Loucy (cell line): ENCODE data around the gene NDUFAF3.

ENCODE experiments used
- H2AFZ ChIP-seq: fragments of 200-600 bp; sonication (generic); 2 replicates; pipeline ENCODE4 v1.6.0; 2016; ENCODE audit warnings: antibody characterized with exemption, mild to moderate bottlenecking, low read length, moderate library complexity
- H3F3A ChIP-seq: fragments of 200-600 bp; 2 replicates; pipeline ENCODE4 v1.6.0; 2016; ENCODE audit warnings: antibody characterized with exemption, low read depth, mild to moderate bottlenecking
- H3K27me3 ChIP-seq: fragments of 200-600 bp; sonication (generic); 2 replicates; pipeline ENCODE4 v1.6.1; 2014; ENCODE audit warnings: low read length, mild to moderate bottlenecking; ENCODE audit not compliant: insufficient read depth, poor library complexity, severe bottlenecking
- H3K36me3 ChIP-seq: fragments of 200-600 bp; sonication (generic); 2 replicates; pipeline ENCODE4 v1.6.1; 2016; ENCODE audit warnings: low read length; ENCODE audit not compliant: insufficient read depth
- H3K4me1 ChIP-seq: fragments of 200-600 bp; sonication (generic); 2 replicates; pipeline ENCODE4 v1.5.1; 2014; ENCODE audit warnings: low read length, mild to moderate bottlenecking; ENCODE audit not compliant: insufficient read depth, poor library complexity, severe bottlenecking
- H3K4me2 ChIP-seq: fragments of 200-600 bp; sonication (generic); 2 replicates; pipeline ENCODE4 v1.6.0; 2014; ENCODE audit warnings: antibody characterized with exemption, low read length, low read depth, mild to moderate bottlenecking; ENCODE audit not compliant: poor library complexity, severe bottlenecking
- H3K4me3 ChIP-seq: fragments of 200-600 bp; sonication (generic); 2 replicates; pipeline ENCODE4 v1.5.1; 2014; ENCODE audit warnings: low read length, mild to moderate bottlenecking, mixed read lengths; ENCODE audit not compliant: poor library complexity, severe bottlenecking
- H3K79me2 ChIP-seq: fragments of 200-600 bp; sonication (generic); 2 replicates; pipeline ENCODE4 v1.6.1; 2014; ENCODE audit warnings: low read length; ENCODE audit not compliant: insufficient read depth
- H3K9ac ChIP-seq: fragments of 200-600 bp; sonication (generic); 2 replicates; pipeline ENCODE4 v1.6.0; 2014; ENCODE audit warnings: mild to moderate bottlenecking, low read depth, low read length, moderate library complexity; ENCODE audit not compliant: poor library complexity, severe bottlenecking
- H3K9me2 ChIP-seq: fragments of 200-600 bp; sonication (generic); replicated peaks from 2 replicates; pipeline ENCODE4 v1.6.1; 2016; ENCODE audit warnings: low read depth, low read length, mixed read lengths
- H3K9me3 ChIP-seq: fragments of 200-600 bp; sonication (generic); 2 replicates; pipeline ENCODE4 v1.6.1; 2014; ENCODE audit warnings: mild to moderate bottlenecking, antibody characterized with exemption, low read length, low read depth; ENCODE audit not compliant: insufficient read depth
- H4K20me1 ChIP-seq: fragments of 200-600 bp; sonication (generic); 2 replicates; pipeline ENCODE4 v1.6.0; 2014; ENCODE audit warnings: antibody characterized with exemption, low read length, mild to moderate bottlenecking; ENCODE audit not compliant: insufficient read depth, poor library complexity, severe bottlenecking
- EZH2phosphoT487 ChIP-seq: fragments of 200-600 bp; IDR thresholded peaks from 2 replicates; pipeline ENCODE4 v1.6.1; 2018; ENCODE audit warnings: antibody characterized with exemption, mild to moderate bottlenecking, moderate library complexity, borderline replicate concordance
- TF ChIP-seq, protein P1 (sequence below): fragments of 200-600 bp; sonication (generic); conservative IDR thresholded peaks from 2 replicates; pipeline ENCODE4 v1.5.1; 2014; ENCODE audit warnings: mild to moderate bottlenecking, antibody characterized with exemption, low read length

NDUFAF3 gene

DNA sequence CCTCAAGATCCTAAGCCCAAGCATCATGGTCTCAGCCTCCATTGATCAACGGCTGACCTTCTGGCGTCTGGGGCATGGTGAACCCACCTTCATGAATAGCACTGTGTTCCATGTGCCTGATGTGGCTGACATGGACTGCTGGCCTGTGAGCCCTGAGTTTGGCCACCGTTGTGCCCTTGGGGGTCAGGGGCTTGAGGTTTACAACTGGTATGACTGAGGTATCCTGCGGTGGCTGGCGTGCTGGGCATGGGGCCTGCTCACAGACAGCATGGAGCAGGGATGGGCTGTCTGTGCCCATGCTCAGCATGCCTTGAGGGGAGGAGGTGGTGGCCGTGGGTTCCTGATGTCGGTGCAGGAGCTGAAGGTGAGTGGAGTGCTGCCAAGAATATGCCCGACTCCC lies 6.8 kb upstream of the NDUFAF3 start:
- H3K4me1 ChIP-seq, result peaks cover 15% of the 10 kb centered on the region
- peaks cover 66% of the 10 kb centered on the region for H3K79me2 ChIP-seq
- TF ChIP-seq, protein P1, sequence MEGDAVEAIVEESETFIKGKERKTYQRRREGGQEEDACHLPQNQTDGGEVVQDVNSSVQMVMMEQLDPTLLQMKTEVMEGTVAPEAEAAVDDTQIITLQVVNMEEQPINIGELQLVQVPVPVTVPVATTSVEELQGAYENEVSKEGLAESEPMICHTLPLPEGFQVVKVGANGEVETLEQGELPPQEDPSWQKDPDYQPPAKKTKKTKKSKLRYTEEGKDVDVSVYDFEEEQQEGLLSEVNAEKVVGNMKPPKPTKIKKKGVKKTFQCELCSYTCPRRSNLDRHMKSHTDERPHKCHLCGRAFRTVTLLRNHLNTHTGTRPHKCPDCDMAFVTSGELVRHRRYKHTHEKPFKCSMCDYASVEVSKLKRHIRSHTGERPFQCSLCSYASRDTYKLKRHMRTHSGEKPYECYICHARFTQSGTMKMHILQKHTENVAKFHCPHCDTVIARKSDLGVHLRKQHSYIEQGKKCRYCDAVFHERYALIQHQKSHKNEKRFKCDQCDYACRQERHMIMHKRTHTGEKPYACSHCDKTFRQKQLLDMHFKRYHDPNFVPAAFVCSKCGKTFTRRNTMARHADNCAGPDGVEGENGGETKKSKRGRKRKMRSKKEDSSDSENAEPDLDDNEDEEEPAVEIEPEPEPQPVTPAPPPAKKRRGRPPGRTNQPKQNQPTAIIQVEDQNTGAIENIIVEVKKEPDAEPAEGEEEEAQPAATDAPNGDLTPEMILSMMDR, result no peak
- no peak for TF ChIP-seq EZH2phosphoT487
- no peaks in the 10 kb centered on the region for H3K9me2 ChIP-seq
- H3K36me3 ChIP-seq, result peaks cover 56% of the 10 kb centered on the region; the same call in 1 of the 2 replicates
- H2AFZ ChIP-seq, result no peak overlapping the region
- H3K9ac ChIP-seq, result no peak overlapping the region
- no peaks in the 10 kb centered on the region for H3K27me3 ChIP-seq
- H4K20me1 ChIP-seq, result peaks cover 64% of the 10 kb centered on the region
- no peaks in the 10 kb centered on the region for H3F3A ChIP-seq
- no peak overlapping the region for H3K4me2 ChIP-seq
- no peak overlapping the region for H3K4me3 ChIP-seq
- no peaks in the 10 kb centered on the region for H3K9me3 ChIP-seq

DNA sequence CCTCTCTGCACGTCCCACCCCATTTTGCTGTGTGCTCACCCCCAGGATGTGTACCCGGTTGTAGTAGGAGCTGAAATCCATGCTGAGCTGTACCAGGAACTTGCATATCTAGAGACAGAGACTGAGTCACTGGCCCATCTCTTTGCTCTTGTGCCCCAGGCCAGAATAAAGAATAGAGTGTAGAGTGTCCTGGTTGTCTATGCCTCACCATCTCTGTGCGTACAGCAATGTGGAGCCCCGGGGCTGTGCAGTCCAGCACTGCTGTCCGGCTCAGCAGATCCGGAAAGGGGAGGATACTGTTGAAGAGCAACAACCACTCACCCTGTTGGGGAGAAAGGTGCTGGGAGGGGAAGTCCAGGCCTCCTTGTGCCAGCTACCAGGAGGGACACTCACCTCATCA lies 6.2 kb upstream of the NDUFAF3 start:
- H3K79me2 ChIP-seq, result peaks cover 66% of the 10 kb centered on the region
- H3K9me2 ChIP-seq, result no peaks in the 10 kb centered on the region
- H3K4me1 ChIP-seq, result peaks cover 15% of the 10 kb centered on the region
- peaks cover 67% of the 10 kb centered on the region for H4K20me1 ChIP-seq
- H3K4me3 ChIP-seq, result no peak overlapping the region
- H3K4me2 ChIP-seq, result no peak overlapping the region
- H3F3A ChIP-seq, result no peaks in the 10 kb centered on the region
- H3K9me3 ChIP-seq, result no peaks in the 10 kb centered on the region
- no peak for TF ChIP-seq EZH2phosphoT487
- TF ChIP-seq, protein P1, result no peak
- no peak overlapping the region for H3K9ac ChIP-seq
- H3K36me3 ChIP-seq, result peaks cover 56% of the 10 kb centered on the region; the same call in 1 of the 2 replicates
- H2AFZ ChIP-seq, result no peak overlapping the region
- no peaks in the 10 kb centered on the region for H3K27me3 ChIP-seq

DNA sequence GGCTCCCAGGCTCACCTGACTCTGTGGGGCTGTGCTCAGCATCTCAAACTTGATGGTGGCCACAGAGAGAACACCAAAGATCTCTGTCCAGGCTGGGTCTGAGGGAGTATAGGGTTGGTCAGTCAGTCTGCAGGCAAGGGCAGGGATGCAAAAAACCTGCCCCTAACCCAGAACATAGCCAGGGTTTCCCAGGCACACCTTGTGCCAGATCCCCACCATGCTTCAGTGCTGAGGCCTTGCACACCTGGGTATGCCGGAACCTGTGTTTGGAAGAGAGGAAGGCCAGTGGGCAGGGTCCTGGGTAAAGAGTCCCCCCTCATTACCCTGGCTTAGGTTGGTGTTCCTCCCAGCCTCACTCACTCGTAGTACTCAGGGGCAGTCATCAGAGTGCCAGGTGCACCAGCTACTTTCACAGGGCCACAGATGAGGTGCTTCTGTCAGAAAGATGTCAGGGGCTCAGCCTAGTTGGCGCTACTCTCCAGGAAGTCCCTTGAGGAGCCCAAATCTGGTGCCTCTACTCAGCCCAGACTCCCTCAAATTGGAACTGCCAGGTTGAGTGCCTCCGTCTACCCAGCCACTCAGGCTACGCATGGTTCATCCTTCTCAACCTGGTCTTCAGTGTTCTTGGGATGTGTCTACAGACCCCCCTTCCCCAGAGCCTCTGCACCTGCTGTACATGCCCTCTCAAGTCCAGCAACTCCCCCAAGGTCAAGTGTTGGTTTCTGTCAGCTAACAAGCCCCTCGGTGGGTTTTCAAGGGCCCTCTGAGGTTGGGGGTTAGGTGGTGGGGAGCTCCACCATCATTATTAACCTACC lies 5.3 kb upstream of the NDUFAF3 start:
- peaks cover 63% of the 10 kb centered on the region for H3K79me2 ChIP-seq
- H4K20me1 ChIP-seq, result peaks cover 65% of the 10 kb centered on the region
- no peak overlapping the region for H3K9ac ChIP-seq
- no peaks in the 10 kb centered on the region for H3K9me2 ChIP-seq
- no peak overlapping the region for H3K4me2 ChIP-seq
- H3K36me3 ChIP-seq, result peaks cover 53% of the 10 kb centered on the region; the same call in 1 of the 2 replicates
- TF ChIP-seq EZH2phosphoT487, result no peak
- TF ChIP-seq, protein P1, result no peak
- no peaks in the 10 kb centered on the region for H3F3A ChIP-seq
- no peak overlapping the region for H3K4me3 ChIP-seq
- H2AFZ ChIP-seq, result no peak overlapping the region
- H3K4me1 ChIP-seq, result peaks cover 15% of the 10 kb centered on the region
- H3K27me3 ChIP-seq, result no peaks in the 10 kb centered on the region
- H3K9me3 ChIP-seq, result no peaks in the 10 kb centered on the region
